ENCODE data around the gene COG5. TPM values are rescaled to one million over a fixed set of nuclear protein-coding genes. Genes with fewer than 3 reads are reported as not detected.

Gene COG5
- total RNA-seq, 1 donor from 2014 or later = 55.7 TPM

GRCh38 chr7:107428642-107429041, 135.1 kb downstream of the COG5 start:
- no peak for DNase-seq (ENCODE audit: low spot score)
- ATAC-seq = no peak
- intact Hi-C loops (cut with DNase I) = no loop called here

- intact Hi-C loops (cut with DNase I) = no loop called here
- DNase-seq (ENCODE audit: low spot score) (no peak), ATAC-seq (no peak)
Measured at GRCh38 chr7:107427462-107427861, 136.3 kb downstream of the COG5 start.

GRCh38 chr7:107414198-107414597, 149.5 kb downstream of the COG5 start:
- ATAC-seq (no peak), DNase-seq (ENCODE audit: low spot score) (no peak)
- intact Hi-C loops (cut with DNase I) = no loop called here

- DNase-seq (ENCODE audit: low spot score) (no peak), ATAC-seq (no peak)
- intact Hi-C loops (cut with DNase I) = no loop called here
Measured at GRCh38 chr7:107408349-107408748, 155.4 kb downstream of the COG5 start.

GRCh38 chr7:107405559-107405958, 158.2 kb downstream of the COG5 start:
- ATAC-seq (no peak), DNase-seq (ENCODE audit: low spot score) (no peak)
- intact Hi-C loops (cut with DNase I) = no loop called here

DNA sequence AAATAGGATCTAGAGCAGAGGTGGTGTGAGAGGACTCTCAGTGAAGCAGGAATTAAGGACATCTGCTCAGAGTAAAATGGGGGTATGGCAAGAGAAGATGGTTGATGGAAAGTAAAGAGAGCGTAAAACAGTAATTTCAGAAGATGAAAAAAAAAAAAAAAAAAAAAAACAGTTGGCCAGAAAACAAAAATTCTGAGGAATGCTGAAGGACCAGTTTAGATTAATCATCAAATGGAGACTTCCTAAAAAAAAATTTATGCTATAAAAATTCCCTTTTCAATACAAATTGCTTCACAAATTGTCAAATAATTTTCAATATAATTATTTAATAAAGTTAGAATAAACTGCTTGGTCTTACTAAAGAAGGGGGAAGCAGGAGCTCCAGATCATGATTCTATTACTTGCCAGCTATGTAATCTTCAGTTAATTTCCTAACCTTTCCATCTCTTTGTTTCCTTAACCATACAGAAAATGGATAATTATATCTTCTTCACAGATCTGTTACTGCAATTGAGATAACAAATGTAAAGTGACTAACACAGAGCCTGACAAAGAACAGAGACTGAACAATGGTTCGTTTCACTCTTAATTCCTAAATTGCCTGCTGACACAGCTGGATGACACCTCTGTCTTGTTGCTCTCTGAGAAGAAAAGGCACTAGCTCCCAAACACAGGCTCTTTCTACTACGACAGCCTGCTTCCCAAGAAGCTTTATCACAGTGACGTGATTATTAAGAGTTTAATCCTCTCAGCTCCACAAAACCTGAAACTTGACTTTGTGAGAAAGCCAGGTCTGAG, 158.8 kb downstream of the COG5 start:
- intact Hi-C loops (cut with DNase I) = no loop called here
- no peak for DNase-seq (ENCODE audit: low spot score)
- no peak for ATAC-seq

- no peak for ATAC-seq
- DNase-seq (ENCODE audit: low spot score) = no peak
- intact Hi-C loops (cut with DNase I) = no loop called here
Measured at GRCh38 chr7:107398161-107398560, 165.6 kb downstream of the COG5 start.

GRCh38 chr7:107396990-107397389, 166.7 kb downstream of the COG5 start:
- DNase-seq (ENCODE audit: low spot score) (no peak), ATAC-seq (no peak)
- intact Hi-C loops (cut with DNase I) = no loop called here

DNA sequence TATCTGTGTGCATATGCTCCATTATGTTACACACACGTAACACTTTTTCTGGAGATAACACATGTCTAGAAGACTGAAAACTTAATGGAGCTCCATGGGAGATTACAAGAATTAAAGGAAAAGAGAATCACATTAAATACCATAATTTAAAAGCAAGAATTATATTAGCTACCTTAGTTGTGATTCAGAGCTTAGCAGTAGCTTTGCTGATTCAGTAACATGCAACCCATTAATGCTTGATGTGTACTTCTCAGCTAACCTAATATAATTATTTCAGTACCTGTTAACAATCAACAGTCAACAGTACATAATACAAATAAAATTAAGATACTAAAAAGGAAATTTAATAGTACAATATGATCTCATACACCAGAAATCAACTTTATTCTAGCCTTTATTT, 167.6 kb downstream of the COG5 start:
- DNase-seq (ENCODE audit: low spot score) = no peak
- intact Hi-C loops (cut with DNase I) = no loop called here
- no peak for ATAC-seq

- intact Hi-C loops (cut with DNase I) = no loop called here
- DNase-seq (ENCODE audit: low spot score) (no peak), ATAC-seq (no peak)
Measured at GRCh38 chr7:107394831-107395230, 168.9 kb downstream of the COG5 start.

DNA sequence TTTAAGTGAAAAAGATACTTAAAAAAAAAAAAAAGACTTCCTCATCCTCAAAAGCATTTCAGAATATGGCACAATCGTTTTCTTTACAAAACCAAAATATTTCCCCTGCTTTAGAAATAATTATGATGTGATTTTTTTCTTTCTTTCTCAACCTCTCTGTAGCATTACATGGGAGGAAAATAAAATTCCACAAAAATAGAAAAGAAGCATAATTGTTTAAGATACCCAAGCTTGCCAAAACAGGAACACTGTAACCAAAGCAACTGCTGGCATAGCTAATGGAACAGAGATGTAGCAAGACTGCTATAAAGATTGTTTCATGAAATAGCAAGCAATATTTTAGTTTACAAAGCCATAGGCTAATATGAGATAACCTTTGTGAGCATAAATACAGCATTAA, 169.4 kb downstream of the COG5 start:
- intact Hi-C loops (cut with DNase I) = no loop called here
- no peak for ATAC-seq
- DNase-seq (ENCODE audit: low spot score) = no peak

DNA sequence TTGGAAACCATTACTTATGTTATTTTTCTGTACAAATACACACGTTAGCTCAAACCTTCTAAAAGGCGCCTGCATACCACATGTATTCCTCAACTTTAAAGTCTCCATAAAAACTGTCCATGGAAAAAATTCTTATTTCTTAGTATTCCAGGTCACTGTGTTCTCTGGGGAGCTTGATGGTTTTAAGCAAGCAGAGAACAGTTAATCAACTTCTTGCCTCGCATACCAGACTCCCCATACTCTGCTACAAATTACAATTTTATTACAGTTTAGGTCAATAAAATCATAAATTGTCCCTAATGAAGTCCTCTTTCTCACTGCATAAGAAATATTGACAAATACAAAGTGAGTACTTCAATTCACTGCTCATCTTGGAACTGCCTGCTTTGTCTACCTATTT, 170.9 kb downstream of the COG5 start:
- intact Hi-C loops (cut with DNase I) = no loop called here
- DNase-seq (ENCODE audit: low spot score) = no peak
- ATAC-seq = no peak

DNA sequence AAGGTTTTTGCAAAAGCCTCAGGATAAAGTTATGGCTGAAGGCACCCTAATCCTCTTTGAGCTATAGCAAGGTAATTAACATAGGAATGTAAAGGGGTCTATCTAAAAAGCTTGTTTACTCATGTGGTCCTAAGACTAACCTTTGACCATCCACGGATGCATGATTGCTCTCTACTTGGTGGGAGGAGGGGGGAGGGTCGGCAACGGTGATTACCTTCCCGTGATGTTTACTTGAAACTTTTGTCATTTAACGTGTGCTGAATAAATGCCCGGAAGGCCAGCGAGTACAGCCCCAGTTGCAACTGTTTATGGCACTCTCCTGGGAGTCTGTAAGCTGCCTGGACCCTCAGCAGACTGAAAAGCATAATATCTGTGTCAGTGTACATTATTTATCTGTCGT, 172.8 kb downstream of the COG5 start:
- no peak for ATAC-seq
- no peak for DNase-seq (ENCODE audit: low spot score)
- intact Hi-C loops (cut with DNase I) = no loop called here

GRCh38 chr7:107388604-107389003, 175.1 kb downstream of the COG5 start:
- no peak for ATAC-seq
- DNase-seq (ENCODE audit: low spot score) = no peak
- intact Hi-C loops (cut with DNase I) = no loop called here

GRCh38 chr7:107387573-107388219, 176.0 kb downstream of the COG5 start:
- intact Hi-C loops (cut with DNase I) = no loop called here
- ATAC-seq = peak; percentile 67
- DNase-seq (ENCODE audit: low spot score) = no peak

- peak; percentile 62 for DNase-seq (ENCODE audit: low spot score)
- peak; percentile 89 for ATAC-seq
- intact Hi-C loops (cut with DNase I) = no loop called here
Measured at GRCh38 chr7:107387128-107387527, 176.6 kb downstream of the COG5 start.

DNA sequence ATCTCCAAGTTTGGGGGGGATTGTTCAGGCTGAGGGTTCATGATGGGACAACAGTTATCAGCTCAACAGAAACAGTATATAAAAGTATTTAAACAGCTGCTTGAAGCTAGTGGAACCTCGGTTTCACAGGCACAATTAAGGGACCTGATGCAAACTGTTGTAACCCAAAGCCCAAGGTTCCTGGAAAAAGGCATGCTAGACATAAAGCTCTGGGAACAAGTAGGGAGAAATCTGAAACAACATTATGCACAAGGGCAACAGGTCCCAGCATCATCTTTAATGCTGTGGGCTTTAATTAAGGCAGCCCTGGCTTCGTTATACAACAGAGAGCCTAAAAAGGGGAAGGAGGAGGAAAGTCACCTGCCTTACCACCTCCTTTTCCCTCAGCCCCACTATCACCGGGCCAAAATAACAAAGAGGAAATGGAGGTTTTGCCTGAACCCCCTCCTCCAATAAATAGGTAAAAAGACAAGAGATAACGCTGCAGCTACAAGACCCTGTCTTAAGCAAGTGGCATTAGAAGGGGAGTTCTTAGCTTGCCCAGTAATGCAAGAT, 177.1 kb downstream of the COG5 start:
- DNase-seq (ENCODE audit: low spot score) (no peak), ATAC-seq (no peak)
- intact Hi-C loops (cut with DNase I) = no loop called here

- ATAC-seq = no peak
- intact Hi-C loops (cut with DNase I) = no loop called here
- DNase-seq (ENCODE audit: low spot score) = no peak
Measured at GRCh38 chr7:107384025-107384424, 179.7 kb downstream of the COG5 start.

DNA sequence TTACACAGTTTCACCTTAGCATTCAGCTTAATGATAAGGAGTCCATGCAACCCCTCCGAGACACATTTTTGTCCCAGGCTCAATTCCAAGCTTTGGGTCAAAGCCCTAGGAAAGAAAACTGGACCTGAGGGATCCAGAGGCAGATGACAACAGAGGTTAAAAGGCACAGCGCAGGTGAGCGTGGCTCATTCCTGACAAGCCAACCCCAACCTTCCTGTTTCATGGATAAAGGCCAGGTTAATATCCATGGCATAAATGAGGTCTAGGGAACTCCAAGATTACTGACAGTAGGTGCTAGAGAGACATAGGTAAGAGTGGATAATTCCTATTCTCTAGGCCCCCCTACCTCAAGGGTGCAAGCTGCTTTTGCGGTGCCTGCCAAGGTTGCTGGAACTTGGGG, 180.5 kb downstream of the COG5 start:
- intact Hi-C loops (cut with DNase I) = no loop called here
- ATAC-seq (no peak), DNase-seq (ENCODE audit: low spot score) (no peak)

DNA sequence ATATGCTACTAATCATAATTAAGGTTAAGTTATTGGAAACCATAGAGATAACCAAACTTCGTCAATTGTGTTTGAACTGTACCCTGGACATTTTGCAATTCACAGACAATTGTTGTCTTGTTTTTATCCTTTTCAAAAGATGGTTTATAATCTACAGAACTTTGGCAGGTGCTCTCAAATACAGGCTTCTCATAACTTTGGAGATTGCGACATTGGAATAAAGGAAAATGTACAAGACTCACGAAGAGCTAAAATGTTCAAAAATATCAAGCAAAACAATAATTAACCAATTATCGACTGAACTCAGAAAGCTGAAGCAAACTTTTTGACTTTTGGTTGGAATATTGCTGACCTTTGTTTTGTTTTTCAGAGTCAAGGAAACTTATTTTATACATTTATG, 182.3 kb downstream of the COG5 start:
- ATAC-seq (no peak), DNase-seq (ENCODE audit: low spot score) (no peak)
- intact Hi-C loops (cut with DNase I) = no loop called here

GRCh38 chr7:107373354-107373753, 190.4 kb downstream of the COG5 start:
- intact Hi-C loops (cut with DNase I) = no loop called here
- ATAC-seq (no peak), DNase-seq (ENCODE audit: low spot score) (no peak)
